H1 (cell line): ENCODE results near the gene CABP2. TPM values are rescaled to one million over a fixed set of nuclear protein-coding genes. Genes with fewer than 3 reads are reported as not detected.

ENCODE experiments used
- CTCF ChIA-PET: fragments of 300-600 bp; sonication (Branson Sonifier 250); formaldehyde crosslinking; loops from one replicate; lab custom pipeline; 2021; ENCODE audit not compliant: partially characterized antibody; lab: Charles Lee
- POLR2A ChIA-PET: fragments of 300-600 bp; sonication (Branson Sonifier 250); formaldehyde crosslinking; loops from one replicate; lab custom pipeline; 2021; ENCODE audit warnings: inconsistent platforms; ENCODE audit not compliant: partially characterized antibody; lab: Charles Lee
- DNase-seq, 2 experiments: peaks; one replicate each; pipeline versions ENCODE4 v3.0.0 to v3.0.0-alpha.2; 2010 to 2022; ENCODE audit warnings: low spot score in 2 of 2, low read depth in 1 of 2, mixed read lengths in 1 of 2
- FAIRE-seq: peaks from 2 replicates; lab custom pipeline; 2011; peaks lifted over from hg19 to GRCh38; lab: Jason Lieb, UNC
- H2AFZ ChIP-seq: 2 replicates; pipeline ENCODE4 v1.8.1; 2012; ENCODE audit warnings: low read length, inconsistent platforms
- H2AK5ac ChIP-seq: 2 replicates; pipeline ENCODE4 v1.6.1; 2013; ENCODE audit warnings: low read depth, low read length
- H2BK120ac ChIP-seq: replicated peaks from 2 replicates; pipeline ENCODE3; 2013; ENCODE audit warnings: low read depth, low read length, inconsistent platforms
- H2BK12ac ChIP-seq: 2 replicates; pipeline ENCODE4 v1.6.1; 2013; ENCODE audit warnings: low read depth, low read length
- H2BK15ac ChIP-seq: 2 replicates; pipeline ENCODE4 v1.6.1; 2013; ENCODE audit warnings: low read length
- H2BK20ac ChIP-seq: 2 replicates; pipeline ENCODE4 v1.6.1; 2013; ENCODE audit warnings: low read length
- H2BK5ac ChIP-seq: 2 replicates; pipeline ENCODE4 v1.6.1; 2013; ENCODE audit warnings: low read depth, low read length
- H3K14ac ChIP-seq: 2 replicates; pipeline ENCODE4 v1.6.1; 2013; ENCODE audit warnings: inconsistent platforms; ENCODE audit not compliant: insufficient read length
- H3K18ac ChIP-seq: 2 replicates; pipeline ENCODE4 v1.6.1; 2013; ENCODE audit warnings: low read length; ENCODE audit errors: extremely low read depth
- H3K23ac ChIP-seq: 2 replicates; pipeline ENCODE4 v1.6.1; 2013; ENCODE audit warnings: inconsistent platforms; ENCODE audit not compliant: insufficient read length
- H3K23me2 ChIP-seq: 2 replicates; pipeline ENCODE4 v1.6.1; 2013; ENCODE audit warnings: low read depth, low read length
- H3K27ac ChIP-seq: 2 replicates; pipeline ENCODE4 v1.6.1; 2011; ENCODE audit warnings: low read depth, low read length, inconsistent platforms
- H3K27me3 ChIP-seq, 4 experiments: replicated peaks in 1 of 4; 1 replicate in 1 of 4; 2 replicates in 3 of 4; pipeline versions ENCODE4 v1.6.1 to v1.8.1; 2011 to 2013; ENCODE audit warnings: low read length in 3 of 4, mild to moderate bottlenecking in 3 of 4, inconsistent platforms in 2 of 4, mixed read lengths in 2 of 4, moderate library complexity in 1 of 4; ENCODE audit not compliant: control insufficient read depth in 3 of 4, insufficient read depth in 3 of 4; ENCODE audit errors: extremely low read depth in 1 of 4
- H3K36me3 ChIP-seq, 4 experiments: 2 replicates each; pipeline versions ENCODE4 v1.6.1 to v1.8.1; 2011 to 2013; ENCODE audit warnings: mild to moderate bottlenecking in 4 of 4, low read length in 3 of 4, moderate library complexity in 2 of 4, control low read depth in 1 of 4, inconsistent platforms in 1 of 4; ENCODE audit not compliant: insufficient read depth in 4 of 4, control insufficient read depth in 2 of 4
- H3K4ac ChIP-seq: replicated peaks from 2 replicates; pipeline ENCODE3; 2013; ENCODE audit warnings: low read length, low read depth, mixed read lengths, inconsistent platforms; ENCODE audit not compliant: insufficient read length
- H3K4me1 ChIP-seq, 4 experiments: replicated peaks in 1 of 4; 1 replicate in 1 of 4; 2 replicates in 3 of 4; pipeline versions ENCODE4 v1.6.1 to v1.8.1; 2011 to 2013; ENCODE audit warnings: low read length in 3 of 4, inconsistent platforms in 2 of 4, mixed read lengths in 1 of 4; ENCODE audit not compliant: insufficient read depth in 4 of 4, control insufficient read depth in 3 of 4
- H3K4me2 ChIP-seq, 2 experiments: 2 replicates each; pipeline versions ENCODE4 v1.6.1 to v1.8.1; 2011 to 2013; ENCODE audit warnings: low read depth in 2 of 2, low read length in 2 of 2, control low read depth in 1 of 2, inconsistent platforms in 1 of 2, mild to moderate bottlenecking in 1 of 2; ENCODE audit not compliant: insufficient read depth in 1 of 2
- H3K4me3 ChIP-seq, 4 experiments: fragments of 200-600, 300-600 bp in 1 of 4; sonication (generic), shearing (Covaris generic), sonication (Bioruptor Twin) in 1 of 4; 2 replicates each; pipeline versions ENCODE4 v1.5.1 to v1.8.1; 2011 to 2016; ENCODE audit warnings: low read length in 4 of 4, low read depth in 3 of 4, control low read depth in 2 of 4, inconsistent platforms in 2 of 4, mild to moderate bottlenecking in 2 of 4, mixed read lengths in 1 of 4, moderate library complexity in 1 of 4; ENCODE audit not compliant: insufficient read depth in 2 of 4; ENCODE audit errors: extremely low read depth in 1 of 4
- H3K56ac ChIP-seq: replicated peaks from 2 replicates; pipeline ENCODE3; 2013; ENCODE audit warnings: low read depth, mild to moderate bottlenecking, mixed read lengths, low read length, inconsistent platforms; ENCODE audit not compliant: insufficient read length
- H3K79me1 ChIP-seq: 2 replicates; pipeline ENCODE4 v1.6.1; 2013; ENCODE audit warnings: low read depth, low read length, control low read depth
- H3K79me2 ChIP-seq, 2 experiments: 2 replicates each; pipeline versions ENCODE4 v1.6.1 to v1.8.1; 2012 to 2013; ENCODE audit warnings: low read length in 2 of 2, mild to moderate bottlenecking in 2 of 2, inconsistent platforms in 1 of 2; ENCODE audit not compliant: insufficient read depth in 2 of 2, control insufficient read depth in 1 of 2
- H3K9ac ChIP-seq, 4 experiments: replicated peaks in 1 of 4; 1 replicate in 1 of 4; 2 replicates in 3 of 4; pipeline versions ENCODE4 v1.6.1 to v1.8.1; 2011 to 2013; ENCODE audit warnings: low read depth in 3 of 4, low read length in 3 of 4, control low read depth in 2 of 4, mild to moderate bottlenecking in 2 of 4, moderate library complexity in 2 of 4, inconsistent platforms in 1 of 4; ENCODE audit errors: extremely low read depth in 1 of 4
- H3K9me3 ChIP-seq, 2 experiments: 2 replicates each; pipeline versions ENCODE4 v1.6.1 to v1.8.1; 2012 to 2013; ENCODE audit warnings: mild to moderate bottlenecking in 2 of 2, moderate library complexity in 2 of 2, control low read depth in 1 of 2, inconsistent platforms in 1 of 2, low read depth in 1 of 2, low read length in 1 of 2, mixed read lengths in 1 of 2; ENCODE audit not compliant: insufficient read depth in 2 of 2
- H4K20me1 ChIP-seq, 2 experiments: replicated peaks in 1 of 2; 2 replicates each; pipeline versions ENCODE3 to v1.8.1; 2011 to 2013; ENCODE audit warnings: inconsistent platforms in 2 of 2, low read length in 2 of 2, mild to moderate bottlenecking in 1 of 2; ENCODE audit not compliant: insufficient read depth in 2 of 2, control insufficient read depth in 1 of 2
- H4K5ac ChIP-seq: 2 replicates; pipeline ENCODE4 v1.6.1; 2013; ENCODE audit warnings: low read length, low read depth, mixed read lengths, inconsistent platforms; ENCODE audit not compliant: insufficient read length
- H4K8ac ChIP-seq: 2 replicates; pipeline ENCODE4 v1.8.0; 2013; ENCODE audit warnings: mild to moderate bottlenecking, moderate library complexity, low read length, inconsistent platforms; ENCODE audit not compliant: insufficient read depth; ENCODE audit errors: extremely low read depth
- H4K91ac ChIP-seq: replicated peaks from 2 replicates; pipeline ENCODE3; 2013; ENCODE audit warnings: low read length, mixed read lengths, inconsistent platforms; ENCODE audit not compliant: insufficient read length
- ASH2L ChIP-seq: fragments of 200-600, 300-600 bp; sonication (generic); IDR thresholded peaks from one replicate; pipeline ENCODE4 v1.7.1; 2017; ENCODE audit warnings: low read length
- BACH1 ChIP-seq: IDR thresholded peaks from 2 replicates; pipeline ENCODE4 v1.6.1; 2012; ENCODE audit warnings: low read length, improper control_type of control experiment
- CHD2 ChIP-seq: IDR thresholded peaks from 2 replicates; pipeline ENCODE4 v1.6.1; 2012; ENCODE audit warnings: low read length, improper control_type of control experiment
- GABPA ChIP-seq: IDR thresholded peaks from 2 replicates; pipeline ENCODE4 v1.6.1; 2011; ENCODE audit warnings: mild to moderate bottlenecking, low read length, moderate library complexity, borderline replicate concordance; ENCODE audit not compliant: insufficient read depth
- KDM1A ChIP-seq: fragments of 200-600, 300-600 bp; sonication (generic); IDR thresholded peaks from 2 replicates; pipeline ENCODE4 v1.7.1; 2016; ENCODE audit warnings: mild to moderate bottlenecking, low read length, borderline replicate concordance
- POLR2A ChIP-seq, 2 experiments: IDR thresholded peaks; 1 replicate in 1 of 2; 2 replicates in 1 of 2; pipeline ENCODE4 v1.6.1; 2011; ENCODE audit warnings: low read depth in 2 of 2, low read length in 2 of 2, mild to moderate bottlenecking in 2 of 2; ENCODE audit errors: control extremely low read depth in 1 of 2
- SIN3A ChIP-seq, 2 experiments: IDR thresholded peaks in 1 of 2; conservative IDR thresholded peaks in 1 of 2; 2 replicates each; pipeline ENCODE4 v1.6.1; 2011 to 2012; ENCODE audit warnings: low read length in 2 of 2, improper control_type of control experiment in 1 of 2, low read depth in 1 of 2, mild to moderate bottlenecking in 1 of 2
- SIRT6 ChIP-seq: IDR thresholded peaks from one replicate; pipeline ENCODE4 v1.7.1; 2012; ENCODE audit warnings: low read length, inconsistent platforms
- TAF1 ChIP-seq: IDR thresholded peaks from 2 replicates; pipeline ENCODE4 v1.6.1; 2011; ENCODE audit warnings: mild to moderate bottlenecking, low read depth, low read length
- YY1 ChIP-seq: IDR thresholded peaks from 2 replicates; pipeline ENCODE4 v1.6.1; 2011; ENCODE audit warnings: low read depth, mild to moderate bottlenecking, low read length
- WGBS, 2 experiments: shearing (Covaris generic) in 1 of 2; methylation state at CpG; one replicate each; pipeline versions ENCODE4 v1.1.6 to v1.1.7; 2013 to 2015; ENCODE audit warnings: low lambda C conversion rate in 2 of 2, mixed read lengths in 2 of 2, inconsistent platforms in 1 of 2, low coverage in 1 of 2, missing lambda C conversion rate in 1 of 2; ENCODE audit not compliant: insufficient replicate concordance in 2 of 2, insufficient coverage in 1 of 2, insufficient read length in 1 of 2; ENCODE audit errors: extremely low coverage in 1 of 2, missing lambda C conversion rate in 1 of 2; 5-methylcytosine and 5-hydroxymethylcytosine counted together
- polyA plus RNA-seq, 7 experiments: library from polyadenylated mRNA; depleted of rRNA in 3 of 7; stranded (reverse) in 5 of 7; unstranded in 2 of 7; fragments of >200 nt in 5 of 7; fragments of 200-250 nt in 2 of 7; gene quantifications; 1 replicate in 5 of 7; 2 replicates in 1 of 7; 4 replicates in 1 of 7; pipeline versions ENCODE4 v1.2.1 to v1.2.3, GENCODE V29; 2011 to 2013; ENCODE audit warnings: missing spikeins in 2 of 7, mixed read lengths in 2 of 7
- total RNA-seq: library from RNA; stranded (reverse); fragmentation: NEBNext Ultra II Directional; extraction: Animal tissue kit (Norgen Biotek cat#: 25700); gene quantifications from 2 replicates; pipeline ENCODE4 v1.2.1, GENCODE V29; 2021

CABP2 gene
- total and polyA plus RNA-seq, 2 of the 8 experiments (the other 6 are each of a cell fraction or from before 2014, with no cell fraction given): not detected

DNA sequence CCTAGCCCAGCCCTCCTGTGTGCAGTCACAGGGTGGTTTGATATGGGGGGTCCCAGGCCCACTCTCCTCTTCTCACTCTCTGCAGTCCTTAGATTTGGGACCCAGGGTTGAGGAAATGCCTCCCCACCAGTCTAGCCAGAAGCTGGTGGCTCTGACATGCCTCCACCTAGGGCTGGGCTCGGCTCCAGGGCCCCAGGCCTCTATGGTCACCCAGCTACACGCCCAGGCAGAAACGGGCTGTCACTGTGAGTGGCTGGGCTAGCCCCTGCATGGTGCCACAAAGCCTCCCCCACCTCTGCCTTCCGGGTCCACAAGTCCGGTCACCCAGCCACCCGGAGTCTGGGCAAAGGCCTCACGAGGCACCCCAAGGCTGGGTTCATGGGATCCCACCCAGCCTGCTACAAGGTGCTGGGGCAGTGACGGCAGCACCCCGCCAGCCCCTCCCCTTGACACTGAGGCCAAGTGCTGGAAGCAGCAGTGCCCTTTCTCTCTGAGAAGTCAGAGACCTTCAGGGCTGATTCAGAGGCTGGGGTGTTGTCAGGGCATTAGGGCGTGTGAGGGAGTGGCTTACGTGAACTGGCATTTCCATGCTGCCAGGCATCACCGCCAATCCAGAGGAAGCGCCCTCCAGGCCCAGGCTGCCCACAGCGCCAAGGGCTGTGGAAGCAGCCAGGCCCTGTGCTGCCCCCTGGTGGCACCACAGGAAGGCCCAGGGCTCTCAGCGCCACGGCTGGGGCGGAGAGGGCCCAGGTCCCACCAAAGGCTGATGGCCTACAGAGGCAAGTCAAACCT, 17.4 kb downstream of the CABP2 start:
- Histone ChIP-seq H2BK120ac (no peak overlapping the region), H3K27me3 (peaks cover 0 to 8% (median 4%) of the 10 kb centered on the region in 4 experiments; a peak in 3 of 7 replicates), H2BK15ac (no peak overlapping the region; the same call in 1 of the 2 replicates), H3K79me1 (no peaks in the 10 kb centered on the region), H2BK5ac (no peak overlapping the region; the same call in 1 of the 2 replicates), H3K79me2 (0 out of 4 replicates have a peak, but pooled peaks cover 0 to 8% of the 10 kb centered on the region in 2 experiments), H2AFZ (no peak overlapping the region), H4K5ac (no peak overlapping the region), H2BK12ac (no peak overlapping the region), H3K23me2 (peaks cover 23% of the 10 kb centered on the region), H4K8ac (no peak overlapping the region), H3K18ac (peak overlapping the region; percentile 38), H3K27ac (no peak overlapping the region), H2BK20ac (no peak overlapping the region), H3K4me2 (peak overlapping the region; percentile 38 to 70), H3K4me1 (peaks cover 0 to 30% (median 10%) of the 10 kb centered on the region in 4 experiments; a peak in 6 of 7 replicates), H3K56ac (no peak overlapping the region), H3K4ac (no peak overlapping the region), H3K9ac (no peak overlapping the region), H2AK5ac (no peak overlapping the region; the same call in 1 of the 2 replicates), H4K20me1 (peaks cover 6 to 16% of the 10 kb centered on the region in 2 experiments), H3K4me3 (peak overlapping the region in 1 of 4 experiments; percentile 94; a peak in 3 of 8 replicates), H3K9me3 (no peaks in the 10 kb centered on the region), H3K23ac (no peak overlapping the region), H4K91ac (no peak overlapping the region), H3K36me3 (peaks cover 0 to 8% (median 0%) of the 10 kb centered on the region in 4 experiments; a peak in 4 of 8 replicates), H3K14ac (no peak overlapping the region)
- CTCF ChIA-PET: interaction anchor here (0.8 to 2.0 kb wide), 8 partner anchors 10 to 124 kb away, joined by 3 to 8 read pairs (median 3); partner anchors contain the start of gene CABP4
- POLR2A ChIA-PET: interaction anchor here (0.6 to 1.5 kb wide), 4 partner anchors 15 to 135 kb away, joined by 3 to 4 read pairs (median 3); partner anchors contain the start of gene TMEM134
- no peak for FAIRE-seq
- DNase-seq: peak; percentile 81 to 91
- WGBS, 2 experiments: 52% methylated on average over 17 of the region's 17 CpGs; no CpG with 5 or more reads in 1 of the 2 experiments
- TF ChIP-seq BACH1 (no peak; the same call in 1 of the 2 replicates), POLR2A (IDR thresholded peaks at IDR 0.05; ENCODE audit: control extremely low read depth in 1 of 2, low read depth in 2 of 2, low read length in 2 of 2) (peak in 1 of 2 experiments; percentile 18; a peak in 1 of 3 replicates), GABPA (peak; percentile 50; the same call in 1 of the 2 replicates), ASH2L (peak; percentile 39), YY1 (peak; percentile 75; the same call in 1 of the 2 replicates), SIN3A (conservative IDR thresholded peaks at IDR 0.05 in 1 of 2, IDR thresholded peaks at IDR 0.05 in 1 of 2; ENCODE audit: low read depth in 1 of 2, low read length in 2 of 2) (peak in 1 of 2 experiments; percentile 87; a peak in 2 of 4 replicates), CHD2 (no peak), TAF1 (0 out of 2 replicates have a peak, but pooled peaks have one; percentile 28), KDM1A (no peak), SIRT6 (no peak)
